HG02970 (cell line): Measurements from ENCODE around the gene SCTR.

Experiments
- ATAC-seq: cut with Tn5 transposase; IDR thresholded peaks from one replicate; pipeline ENCODE4 v1.9.1; 2021; ENCODE audit warnings: mild to moderate bottlenecking, moderate library complexity, moderate number of reproducible peaks; ENCODE audit not compliant: unreplicated experiment, low FRiP score

Gene SCTR

DNA sequence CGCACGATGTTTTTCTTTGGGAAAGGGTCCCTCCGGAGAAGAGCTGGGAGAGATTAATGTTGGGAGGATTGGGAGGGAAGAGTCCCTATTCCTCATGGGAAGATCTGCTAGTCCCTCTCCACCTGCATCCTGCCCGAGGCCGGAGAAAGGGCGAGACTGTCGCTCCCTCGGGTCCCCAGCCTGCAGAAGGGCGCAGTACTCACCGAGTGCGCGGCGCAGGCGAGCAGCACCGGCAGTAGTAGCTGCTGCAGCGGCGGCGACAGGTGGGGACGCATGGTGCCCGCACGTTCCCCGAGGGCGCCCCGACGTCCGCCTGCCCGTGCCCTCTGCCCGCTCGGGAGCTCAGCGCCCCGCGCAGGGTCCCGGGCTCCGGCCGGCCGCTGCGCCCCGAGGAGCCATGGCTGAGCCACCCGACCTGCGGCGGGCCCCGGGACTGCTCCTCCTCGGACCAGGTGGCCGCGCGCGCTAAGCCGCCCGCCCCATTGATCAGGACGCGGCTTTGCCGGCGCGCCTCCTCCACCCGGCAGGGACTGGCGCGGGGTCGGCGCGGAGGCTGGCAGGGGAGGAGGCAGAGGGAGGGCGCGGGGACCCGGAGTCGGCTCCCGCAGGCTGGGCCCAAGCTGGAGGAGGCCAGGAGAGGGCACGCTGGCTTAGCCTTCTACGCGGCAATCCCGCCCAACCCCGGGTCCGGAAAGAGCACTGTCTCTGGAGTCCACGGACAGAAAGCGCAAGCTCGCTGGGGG lies at the start of gene SCTR:
Gene SCTR, minus strand, starts transcription at position 532 of the 743 bp plus-strand sequence. Its CDS starts 257 bp downstream, at position 275.
- ATAC-seq = no peak

DNA sequence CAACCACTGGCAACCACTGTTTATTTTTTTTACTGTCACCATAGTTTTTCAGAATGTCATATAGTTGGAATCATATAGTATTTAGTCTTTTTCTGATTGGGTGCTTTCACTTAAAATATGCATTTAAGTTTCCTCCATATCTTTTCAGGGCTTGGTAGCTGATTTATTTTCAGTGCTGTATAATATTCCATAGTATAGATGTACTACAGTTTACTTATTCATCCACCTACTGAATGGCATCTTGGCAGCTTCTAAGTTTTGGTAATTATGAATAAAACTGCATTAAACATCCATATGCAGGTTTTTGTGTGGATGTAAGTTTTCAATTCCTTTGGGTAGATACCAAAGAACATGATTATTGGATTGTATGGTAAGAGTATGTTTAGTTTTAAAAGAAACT lies 43.0 kb upstream of the SCTR start:
- ATAC-seq = no peak

DNA sequence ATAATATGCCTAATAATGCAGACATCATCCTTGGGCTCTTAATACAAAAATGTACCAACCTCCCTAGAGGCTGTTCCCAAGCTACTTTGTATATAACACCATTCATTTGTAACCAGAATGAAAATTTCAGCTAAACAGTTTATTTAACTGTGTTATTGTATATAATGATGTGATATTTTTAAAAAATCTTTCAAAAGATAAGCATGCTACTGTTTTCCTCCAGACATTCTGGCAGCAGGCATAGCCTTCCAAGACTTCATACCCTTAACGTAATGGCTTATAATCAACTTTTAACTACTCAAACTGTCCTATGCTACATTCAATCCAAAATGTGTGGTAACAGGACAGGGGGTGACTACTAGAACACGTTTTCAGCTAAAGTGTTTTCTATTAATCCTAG lies 41.2 kb upstream of the SCTR start:
- ATAC-seq = no peak

DNA sequence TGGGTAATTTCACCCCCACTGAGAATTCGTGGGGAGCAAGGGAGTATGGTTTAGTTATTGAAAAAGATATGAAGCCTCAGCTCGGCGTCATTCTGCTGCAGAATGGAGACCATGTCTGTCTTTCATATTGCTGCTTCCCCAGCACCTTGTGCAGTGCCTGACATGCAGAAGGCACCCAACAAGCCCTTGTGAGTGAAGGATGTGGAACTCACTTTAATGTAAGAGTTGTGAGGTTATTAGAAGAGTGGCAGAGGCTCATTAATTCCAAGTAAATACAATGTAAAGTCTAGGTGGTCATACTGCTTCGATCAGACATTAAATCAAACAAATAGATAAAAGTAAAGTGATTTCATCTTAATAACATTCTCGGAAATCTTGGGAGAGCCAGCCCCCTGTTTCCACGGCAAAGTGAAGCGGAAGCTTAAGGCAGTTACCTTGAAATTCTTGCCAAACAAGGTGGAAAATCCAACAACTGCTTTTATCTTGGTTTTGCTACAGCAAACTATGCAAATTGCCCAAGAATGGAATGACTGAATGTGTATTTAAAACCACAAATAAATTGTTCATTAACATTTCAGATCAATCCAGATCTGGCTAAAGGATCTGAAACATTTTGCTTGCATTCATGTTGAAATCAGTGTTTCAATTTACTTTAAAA lies 29.5 kb upstream of the SCTR start:
- no peak for ATAC-seq

DNA sequence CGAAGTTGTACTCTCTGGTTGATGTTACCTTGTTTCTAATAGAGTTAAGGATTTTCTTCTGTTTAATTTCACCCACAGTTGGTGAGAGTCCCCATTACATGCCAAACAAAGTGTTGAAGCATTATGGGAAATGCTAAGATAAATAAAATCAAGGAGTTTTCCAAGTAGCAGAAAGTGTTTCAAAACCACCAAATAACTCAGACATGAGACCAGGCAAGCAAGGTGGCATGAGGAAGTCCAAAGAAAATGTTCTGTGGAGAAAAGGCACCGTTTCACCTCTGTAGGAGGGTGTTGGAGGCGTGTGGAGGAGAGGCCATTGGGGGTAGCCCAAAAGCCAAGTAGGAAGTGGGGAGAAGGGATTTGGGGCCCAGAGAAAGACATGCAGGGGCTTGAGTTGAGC lies 28.6 kb upstream of the SCTR start:
- no peak for ATAC-seq

DNA sequence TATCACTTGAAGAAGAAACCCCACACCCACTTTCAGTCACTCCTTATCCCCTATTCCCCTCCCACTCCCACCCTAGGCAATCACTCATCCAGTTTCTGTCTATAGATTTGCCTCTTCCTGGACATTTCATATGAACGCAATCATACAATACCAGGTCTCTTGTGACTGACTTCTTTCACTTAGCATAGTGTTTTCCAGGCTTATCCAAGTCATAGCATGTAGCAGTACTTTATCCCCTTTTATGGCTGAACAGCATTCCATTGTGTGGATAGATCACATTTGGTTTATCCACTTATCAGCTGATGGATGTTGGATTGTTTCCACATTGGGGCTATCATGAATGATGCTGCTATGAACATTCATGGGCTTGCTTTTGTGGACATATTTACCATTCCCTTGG lies 26.6 kb upstream of the SCTR start:
- ATAC-seq = no peak

DNA sequence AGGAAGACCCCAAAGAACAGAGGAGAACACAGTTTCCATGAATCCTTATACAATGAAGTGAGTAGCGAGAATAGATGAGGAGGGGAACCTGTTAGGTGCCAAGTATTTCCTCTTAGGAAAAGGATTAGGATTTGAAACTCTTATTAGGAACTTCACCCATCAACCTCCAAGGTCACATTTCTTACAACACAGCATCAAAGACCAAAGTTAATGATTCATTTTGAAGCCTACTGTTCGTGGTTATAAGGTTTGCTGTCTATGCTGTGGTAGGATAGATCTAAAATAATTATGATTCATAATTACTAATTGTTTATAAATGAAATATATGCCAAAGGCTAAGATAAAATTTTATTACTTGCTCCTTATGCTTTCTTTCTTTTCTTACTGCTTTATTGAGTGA lies 26.1 kb upstream of the SCTR start:
- ATAC-seq = no peak

DNA sequence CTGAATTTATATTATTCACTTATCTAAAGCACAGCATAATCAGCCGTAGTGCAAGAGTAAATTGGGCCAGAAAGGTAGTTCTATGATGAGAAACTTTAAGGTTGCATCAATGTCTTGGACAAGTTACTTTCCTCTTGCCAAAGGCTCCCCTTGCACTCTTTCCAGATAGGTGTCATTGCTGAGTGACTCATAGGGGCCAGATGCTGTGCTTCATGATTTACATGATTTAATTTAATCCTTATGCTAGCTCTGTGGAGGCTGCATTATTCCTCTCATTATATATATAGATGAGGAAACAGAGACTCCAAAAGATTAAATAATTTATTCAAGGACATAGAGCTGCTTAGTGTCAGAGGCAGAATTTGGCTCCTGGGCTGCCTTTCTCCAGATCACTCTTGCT lies 25.0 kb upstream of the SCTR start:
- ATAC-seq = no peak

DNA sequence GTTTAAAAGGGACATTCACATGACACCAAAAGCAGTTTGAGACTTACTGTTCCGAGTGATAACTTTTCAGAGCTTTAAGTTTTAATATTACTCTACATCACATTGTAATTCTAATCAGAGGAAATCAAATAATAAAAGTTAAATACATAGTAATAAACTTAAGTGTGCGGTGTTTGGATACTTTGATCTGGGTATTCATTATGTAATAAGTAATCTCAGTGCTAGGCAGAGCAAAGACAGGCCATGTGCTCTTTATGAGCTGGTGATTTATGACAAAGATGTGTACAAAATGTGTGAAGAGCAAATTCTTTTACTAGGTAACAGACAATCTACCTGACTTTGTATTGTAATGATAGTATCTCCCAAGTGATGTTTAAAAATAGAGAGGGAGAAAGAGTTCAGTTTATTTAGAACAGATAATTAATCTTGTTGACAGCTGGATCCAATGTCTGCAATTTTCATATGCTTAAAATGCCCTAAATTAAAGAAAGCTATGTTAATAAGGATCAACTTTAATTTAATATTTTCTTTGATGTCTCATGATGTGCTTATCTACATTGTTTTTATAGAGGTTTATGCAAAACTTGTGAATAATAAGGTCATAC lies 24.3 kb upstream of the SCTR start:
- no peak for ATAC-seq

DNA sequence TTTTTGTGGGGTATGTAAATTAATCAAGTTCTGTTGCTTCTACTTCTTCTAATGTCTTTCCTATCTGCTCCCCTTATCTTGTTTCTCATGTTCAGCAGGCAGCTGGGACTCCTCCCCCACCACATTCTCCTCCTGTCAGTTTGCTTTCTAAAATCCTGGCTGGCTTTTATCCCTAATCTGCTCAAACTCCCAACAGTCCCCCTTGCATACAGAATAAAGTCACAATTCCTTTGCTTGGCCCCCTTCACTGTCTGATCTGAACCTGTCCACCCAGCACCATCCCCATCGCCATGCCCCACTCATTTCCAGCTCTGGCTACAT lies 22.1 kb upstream of the SCTR start:
- ATAC-seq = no peak

DNA sequence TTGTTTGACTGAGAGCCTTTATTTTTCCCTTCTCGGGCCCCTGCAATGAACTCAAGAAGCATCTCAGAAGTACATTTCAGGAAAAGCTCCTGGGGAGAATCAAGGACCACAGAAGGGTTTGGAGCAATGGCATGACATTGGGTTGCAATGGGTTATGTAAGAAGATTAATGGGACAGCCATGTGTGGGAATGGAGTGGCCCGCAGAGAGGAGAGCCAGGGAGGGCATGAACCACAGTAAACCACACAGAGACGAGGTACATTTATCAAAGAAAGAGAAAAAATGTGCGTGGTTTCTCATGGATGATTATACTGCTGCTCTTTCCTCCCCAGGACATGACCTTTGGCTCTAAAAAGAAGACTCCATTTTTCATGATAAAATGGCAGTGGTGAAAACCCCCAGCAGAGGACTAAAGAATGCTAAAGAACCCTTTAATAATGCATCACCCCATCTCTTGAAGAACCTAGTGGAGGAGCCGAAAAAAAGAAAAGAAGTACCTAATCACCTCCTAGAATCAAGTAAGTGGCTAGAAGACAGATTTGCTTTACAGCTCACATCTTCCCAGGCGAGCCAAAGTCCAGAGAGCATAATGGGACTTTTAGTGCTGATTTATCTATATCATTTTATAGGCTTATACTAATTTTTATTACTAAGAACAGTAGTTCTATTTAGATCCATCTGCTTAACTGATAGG lies 21.6 kb upstream of the SCTR start:
- no peak for ATAC-seq

DNA sequence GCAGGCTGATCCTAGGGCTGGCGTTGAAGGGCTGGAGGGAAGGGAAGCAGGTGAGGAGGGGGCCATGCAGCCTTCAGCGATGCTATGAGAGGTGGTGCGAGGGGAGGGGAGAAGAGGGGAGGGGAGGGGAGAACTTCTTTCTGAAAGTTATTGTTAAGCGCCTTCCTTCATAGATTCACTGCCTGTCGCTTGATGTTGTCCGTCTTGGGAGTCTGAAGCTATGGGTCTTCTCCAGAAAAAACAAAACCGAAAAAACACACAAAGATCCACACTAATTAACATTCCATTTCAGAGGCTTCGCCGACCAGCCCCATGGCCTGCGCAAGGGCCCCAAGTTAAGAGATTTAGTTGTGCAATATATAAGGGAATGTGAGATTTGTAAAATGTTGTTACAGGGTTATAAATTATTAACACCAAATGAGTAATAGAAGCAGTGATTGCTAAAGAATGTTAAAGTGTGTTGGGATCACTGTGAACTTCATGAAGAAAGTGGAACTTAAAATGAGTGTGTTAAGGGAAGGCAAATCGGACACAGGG lies 20.7 kb upstream of the SCTR start:
- ATAC-seq = no peak

DNA sequence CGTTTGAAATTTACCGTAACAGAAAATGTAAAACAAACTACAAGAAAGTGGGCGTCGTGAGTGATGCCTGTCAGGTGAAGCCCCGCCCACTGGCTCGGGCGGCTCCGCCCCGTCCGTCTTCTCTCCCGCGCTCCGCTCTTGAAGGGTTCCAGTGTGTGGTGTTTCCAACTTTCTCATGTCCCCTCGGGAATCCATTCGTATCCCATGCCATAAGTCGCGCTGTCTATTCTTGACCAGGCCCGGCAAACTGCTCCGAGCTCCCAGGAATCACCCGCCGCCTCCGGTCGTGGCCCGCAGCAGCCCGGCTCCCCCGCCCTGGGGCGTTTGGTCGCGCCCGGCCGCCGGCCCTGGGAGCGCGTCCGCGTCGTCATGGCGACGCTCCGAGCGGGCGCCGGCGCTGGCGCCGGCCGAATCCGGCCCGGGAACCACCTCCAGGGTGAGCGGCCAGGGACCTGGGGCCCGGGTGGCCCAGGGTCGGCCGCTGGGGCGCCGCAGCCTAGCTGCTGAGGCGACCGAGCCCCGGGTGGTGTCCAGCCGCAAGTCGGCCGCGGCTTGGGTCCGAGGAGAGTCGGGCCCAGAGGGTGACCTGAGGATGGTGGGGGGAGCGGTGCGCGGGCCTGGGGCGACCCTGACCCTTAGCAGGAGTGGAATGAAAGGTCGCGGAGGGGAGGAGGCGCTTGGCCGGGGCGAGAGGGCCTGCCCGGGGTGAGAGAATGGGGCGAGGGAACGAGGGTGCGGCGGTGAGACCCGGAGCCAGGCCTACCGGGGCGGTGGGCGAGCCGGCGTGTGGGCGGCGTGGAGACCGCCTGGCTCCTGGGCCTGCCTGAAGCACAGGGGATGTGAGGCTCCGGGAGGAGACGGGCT lies 20.0 kb upstream of the SCTR start, which contains the start of gene CFAP221:
Gene CFAP221, plus strand, starts transcription at position 375 of the 864 bp plus-strand sequence. CDS start 1,683 bp downstream, outside the sequence.
- no peak for ATAC-seq

DNA sequence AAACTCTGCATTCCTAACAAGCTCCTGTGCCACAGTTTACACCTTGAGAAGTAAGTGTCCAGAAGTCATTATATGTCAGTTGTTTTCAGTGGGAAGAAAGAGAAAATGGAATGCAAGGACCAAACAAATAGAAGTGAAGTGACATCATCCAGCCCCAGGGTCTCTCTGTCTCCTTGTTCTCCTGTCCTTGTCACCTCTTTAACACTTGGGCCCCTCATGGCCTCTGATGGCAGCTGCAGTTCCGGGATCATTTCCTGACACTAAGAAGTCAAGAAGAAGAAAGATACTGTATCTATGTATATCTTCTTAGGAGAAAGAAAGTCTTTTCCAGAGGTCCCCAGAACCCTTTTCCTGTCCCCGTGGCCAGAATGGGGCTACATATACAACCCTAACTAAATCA lies 17.2 kb upstream of the SCTR start:
- ATAC-seq = no peak

DNA sequence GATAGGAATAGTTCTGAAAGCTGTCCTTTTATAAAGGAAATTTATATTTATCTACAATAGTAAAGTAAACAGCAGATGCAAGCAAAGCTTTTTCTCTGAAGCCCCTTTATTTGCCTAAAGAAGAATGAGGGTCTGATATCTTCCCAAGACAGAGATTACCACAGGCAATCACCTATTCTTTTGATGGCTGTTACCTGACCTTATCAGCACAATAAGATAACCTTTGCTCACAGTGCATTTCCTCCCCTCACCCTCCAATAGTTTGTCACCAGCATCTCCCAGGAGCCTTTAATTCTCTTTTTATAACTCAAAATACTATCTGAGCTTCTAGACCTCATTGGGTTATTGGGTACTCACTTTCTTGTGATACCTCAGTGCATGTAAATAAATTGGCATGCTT lies 13.5 kb upstream of the SCTR start:
- no peak for ATAC-seq

DNA sequence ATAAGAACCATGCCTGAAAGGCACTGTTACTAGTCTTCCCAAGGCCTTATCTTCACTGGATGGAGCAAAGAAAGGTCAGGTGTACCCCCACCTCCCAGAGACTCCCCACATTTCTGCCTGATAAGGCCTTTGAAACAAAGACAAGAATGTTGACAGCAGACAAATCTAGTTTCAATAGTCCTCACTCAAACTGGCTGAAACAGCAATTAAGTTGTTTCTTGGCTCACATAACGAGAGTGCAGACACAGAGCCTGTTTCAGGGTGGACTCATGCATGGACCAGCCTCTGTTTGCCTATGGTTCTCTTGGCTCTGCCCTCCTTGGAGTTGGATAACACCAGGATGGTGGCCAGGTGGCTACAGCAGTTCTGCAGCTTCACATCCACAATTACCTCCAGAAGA lies 12.4 kb upstream of the SCTR start:
- no peak for ATAC-seq

DNA sequence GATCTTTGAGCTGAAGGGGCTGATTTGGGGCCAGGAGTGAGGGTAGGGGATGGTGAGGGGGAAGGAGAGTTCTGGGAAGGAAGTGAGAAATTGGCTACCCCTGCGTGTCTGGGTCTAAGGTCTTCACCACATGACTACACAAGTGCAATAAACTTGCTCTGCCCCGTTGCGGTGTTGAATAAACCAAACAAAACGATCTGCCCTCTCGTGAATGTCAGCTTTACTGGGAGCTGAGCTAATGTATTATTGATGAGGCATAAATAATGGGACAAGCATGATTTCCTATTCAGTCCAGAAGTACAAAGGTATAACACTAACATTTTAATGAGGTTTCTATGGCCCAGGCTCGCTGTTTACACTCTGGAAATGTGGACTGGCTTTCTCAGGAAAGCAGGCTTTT lies 11.9 kb upstream of the SCTR start:
- no peak for ATAC-seq

DNA sequence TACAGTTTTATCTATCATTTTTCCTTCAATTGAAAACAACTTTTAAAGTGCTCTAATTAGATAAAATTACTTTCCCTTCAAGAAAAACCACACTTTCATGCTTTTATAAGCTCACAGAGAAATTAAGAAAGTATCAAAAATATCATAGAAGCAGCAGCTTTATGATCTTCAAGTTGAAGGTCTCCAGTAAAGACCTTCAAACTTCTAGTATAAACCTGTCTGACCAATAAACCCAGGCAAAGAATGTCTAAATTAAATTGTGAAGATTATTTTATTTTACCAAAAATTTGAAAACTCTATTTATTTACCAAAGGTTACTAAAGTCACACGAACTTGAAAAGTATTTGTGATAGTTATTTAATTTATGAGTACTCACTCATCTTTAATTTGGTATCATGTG lies 9.3 kb upstream of the SCTR start:
- ATAC-seq = no peak

DNA sequence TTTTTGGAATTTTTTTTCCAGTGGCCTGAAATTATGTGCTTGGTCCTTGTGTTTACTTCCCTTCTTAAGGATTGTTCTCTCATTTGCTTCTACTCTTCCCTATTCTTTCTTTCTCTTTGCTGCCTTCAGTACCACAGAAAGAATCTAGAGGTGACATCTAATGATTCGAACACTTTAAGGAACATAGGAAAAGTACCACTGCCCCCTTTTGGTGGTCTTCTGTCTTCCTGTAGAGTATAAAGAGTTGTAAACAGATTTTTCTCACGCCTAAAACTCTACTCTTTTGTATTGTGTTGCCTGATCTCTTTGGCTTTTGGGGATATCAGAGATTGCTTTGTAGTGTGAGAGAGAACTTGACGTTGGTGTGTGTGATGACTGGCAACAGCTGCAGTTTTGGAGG lies 7.0 kb upstream of the SCTR start:
- ATAC-seq = no peak

DNA sequence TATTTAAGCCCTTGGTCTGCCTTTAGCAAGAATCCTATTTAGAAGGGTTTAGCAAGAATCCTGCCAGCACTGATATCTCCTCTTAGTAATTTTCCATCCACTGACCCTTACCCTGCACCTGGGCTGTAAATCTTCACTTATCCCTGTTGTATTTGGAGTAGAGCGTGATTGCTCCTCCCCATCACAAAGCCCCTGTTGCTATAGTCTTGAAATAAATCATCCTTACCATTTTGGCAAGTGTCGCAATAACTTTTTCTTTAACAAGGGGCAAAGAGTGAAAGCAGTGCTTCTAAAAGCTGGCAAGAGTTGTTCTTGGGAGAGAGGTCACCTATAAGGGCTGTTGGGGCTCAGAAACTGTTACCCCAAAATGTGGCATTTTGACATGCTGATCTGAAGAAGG lies 3.7 kb upstream of the SCTR start:
- no peak for ATAC-seq
